Suprapubic skin (tissue), 4 donors: ENCODE data around the gene CTXN1.

Source experiments
- EP300 ChIP-seq: sonication (generic); formaldehyde crosslinking; IDR thresholded peaks from one replicate; pipeline ENCODE4 v1.6.1; 2017; ENCODE audit warnings: antibody characterized with exemption
- POLR2A ChIP-seq, 2 donors: fragments of 450-650 bp; IDR thresholded peaks; one replicate each; pipeline ENCODE4 v1.6.1; 2017; ENCODE audit warnings: antibody characterized with exemption in 2 of 2, mild to moderate bottlenecking in 2 of 2, moderate library complexity in 2 of 2
- POLR2AphosphoS5 ChIP-seq, 3 donors: sonication (generic); formaldehyde crosslinking; IDR thresholded peaks; one replicate each; pipeline ENCODE4 v1.6.1; 2017; ENCODE audit warnings: antibody characterized with exemption in 3 of 3
- TF ChIP-seq, protein P1 (sequence below), 2 donors: fragments of 200-600 bp in 1 of 2; fragments of 450-650 bp in 1 of 2; sonication (generic) in 1 of 2; IDR thresholded peaks; one replicate each; pipeline ENCODE4 v1.5.1; 2016 to 2019; ENCODE audit warnings: antibody characterized with exemption in 2 of 2, mild to moderate bottlenecking in 1 of 2, moderate library complexity in 1 of 2

GRCh38 chr19:7908078-7908699 is 17.7 kb downstream of the CTXN1 start:
- TF ChIP-seq POLR2A (IDR thresholded peaks at IDR 0.05) = no peak
- TF ChIP-seq, protein P1, sequence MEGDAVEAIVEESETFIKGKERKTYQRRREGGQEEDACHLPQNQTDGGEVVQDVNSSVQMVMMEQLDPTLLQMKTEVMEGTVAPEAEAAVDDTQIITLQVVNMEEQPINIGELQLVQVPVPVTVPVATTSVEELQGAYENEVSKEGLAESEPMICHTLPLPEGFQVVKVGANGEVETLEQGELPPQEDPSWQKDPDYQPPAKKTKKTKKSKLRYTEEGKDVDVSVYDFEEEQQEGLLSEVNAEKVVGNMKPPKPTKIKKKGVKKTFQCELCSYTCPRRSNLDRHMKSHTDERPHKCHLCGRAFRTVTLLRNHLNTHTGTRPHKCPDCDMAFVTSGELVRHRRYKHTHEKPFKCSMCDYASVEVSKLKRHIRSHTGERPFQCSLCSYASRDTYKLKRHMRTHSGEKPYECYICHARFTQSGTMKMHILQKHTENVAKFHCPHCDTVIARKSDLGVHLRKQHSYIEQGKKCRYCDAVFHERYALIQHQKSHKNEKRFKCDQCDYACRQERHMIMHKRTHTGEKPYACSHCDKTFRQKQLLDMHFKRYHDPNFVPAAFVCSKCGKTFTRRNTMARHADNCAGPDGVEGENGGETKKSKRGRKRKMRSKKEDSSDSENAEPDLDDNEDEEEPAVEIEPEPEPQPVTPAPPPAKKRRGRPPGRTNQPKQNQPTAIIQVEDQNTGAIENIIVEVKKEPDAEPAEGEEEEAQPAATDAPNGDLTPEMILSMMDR (IDR thresholded peaks at IDR 0.05) = no peak
- no peak for TF ChIP-seq EP300
- TF ChIP-seq POLR2AphosphoS5 (IDR thresholded peaks at IDR 0.05) = no peak
